Measurements from ENCODE around the gene RHBDF2. TPM values are rescaled to one million over a fixed set of nuclear protein-coding genes. Genes with fewer than 3 reads are reported as not detected.

RHBDF2 gene
- polyA plus RNA-seq, 1 donor (not counting 4 experiments of a cell fraction or from before 2014, with no cell fraction given), result 14.9 TPM

DNA sequence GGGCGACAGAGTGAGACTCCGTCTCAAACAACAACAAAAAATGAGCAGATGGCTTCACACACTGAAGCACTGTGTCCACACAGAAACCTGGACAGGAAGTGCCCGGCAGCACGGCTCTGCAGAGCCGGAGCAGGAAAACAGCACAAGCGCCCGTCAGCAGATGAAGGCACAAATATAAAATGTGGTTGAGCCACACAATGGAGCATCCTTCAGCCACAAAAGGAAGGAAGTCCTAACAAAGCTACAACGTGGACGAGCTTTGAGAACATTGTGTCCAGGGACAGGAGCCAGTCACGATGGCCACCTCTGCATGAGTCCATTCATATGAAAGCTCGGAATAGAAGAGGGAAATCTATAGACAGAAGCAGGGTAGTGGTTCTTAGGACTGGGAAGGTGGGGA lies 15.7 kb downstream of the RHBDF2 start:
- Histone ChIP-seq H3K27me3 (ENCODE audit: control insufficient read depth, extremely low read depth, insufficient read depth, low read length) (no peaks in the 10 kb centered on the region), H3K9me1 (ENCODE audit: control insufficient read depth, extremely low read depth, insufficient read depth, low read length) (no peaks in the 10 kb centered on the region), H3K9me3 (ENCODE audit: control insufficient read depth, low read depth, low read length) (no peaks in the 10 kb centered on the region), H3K4me2 (ENCODE audit: control insufficient read depth, extremely low read depth, insufficient read depth, low read depth, low read length) (no peak overlapping the region), H2AFZ (ENCODE audit: control insufficient read depth, low read length) (no peak overlapping the region), H4K20me1 (ENCODE audit: control insufficient read depth, extremely low read depth, insufficient read depth, low read length) (no peaks in the 10 kb centered on the region), H3K9ac (ENCODE audit: control insufficient read depth, extremely low read depth, insufficient read depth, low read length) (no peak overlapping the region), H3K27ac (ENCODE audit: control insufficient read depth, insufficient read depth, low read length) (no peak overlapping the region), H3K4me1 (ENCODE audit: control insufficient read depth, extremely low read depth, insufficient read depth, low read length) (peaks cover 8% of the 10 kb centered on the region), H3K36me3 (ENCODE audit: control insufficient read depth in 2 of 2, extremely low read depth in 1 of 2, insufficient read depth in 2 of 2, low read length in 2 of 2) (peaks cover 0 to 11% of the 10 kb centered on the region in 2 experiments), H3K4me3 (ENCODE audit: control insufficient read depth in 2 of 3, extremely low read depth in 1 of 3, insufficient read depth in 2 of 3, low read depth in 1 of 3, low read length in 3 of 3) (no peak overlapping the region), H3K79me2 (ENCODE audit: control insufficient read depth, insufficient read depth, low read length) (no peaks in the 10 kb centered on the region)
- DNase-seq (ENCODE audit: low read depth, low spot score) (no peak), FAIRE-seq (no peak)
- dilution Hi-C loops (cut with MboI; ENCODE audit: extremely low pct_ligation_motif_present, low sequenced_read_pairs), result no loop called here
- TF ChIP-seq, protein P1, sequence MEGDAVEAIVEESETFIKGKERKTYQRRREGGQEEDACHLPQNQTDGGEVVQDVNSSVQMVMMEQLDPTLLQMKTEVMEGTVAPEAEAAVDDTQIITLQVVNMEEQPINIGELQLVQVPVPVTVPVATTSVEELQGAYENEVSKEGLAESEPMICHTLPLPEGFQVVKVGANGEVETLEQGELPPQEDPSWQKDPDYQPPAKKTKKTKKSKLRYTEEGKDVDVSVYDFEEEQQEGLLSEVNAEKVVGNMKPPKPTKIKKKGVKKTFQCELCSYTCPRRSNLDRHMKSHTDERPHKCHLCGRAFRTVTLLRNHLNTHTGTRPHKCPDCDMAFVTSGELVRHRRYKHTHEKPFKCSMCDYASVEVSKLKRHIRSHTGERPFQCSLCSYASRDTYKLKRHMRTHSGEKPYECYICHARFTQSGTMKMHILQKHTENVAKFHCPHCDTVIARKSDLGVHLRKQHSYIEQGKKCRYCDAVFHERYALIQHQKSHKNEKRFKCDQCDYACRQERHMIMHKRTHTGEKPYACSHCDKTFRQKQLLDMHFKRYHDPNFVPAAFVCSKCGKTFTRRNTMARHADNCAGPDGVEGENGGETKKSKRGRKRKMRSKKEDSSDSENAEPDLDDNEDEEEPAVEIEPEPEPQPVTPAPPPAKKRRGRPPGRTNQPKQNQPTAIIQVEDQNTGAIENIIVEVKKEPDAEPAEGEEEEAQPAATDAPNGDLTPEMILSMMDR (optimal IDR thresholded peaks at IDR 0.05 in 1 of 3, IDR thresholded peaks at IDR 0.05 in 1 of 3, conservative IDR thresholded peaks at IDR 0.05 in 1 of 3; ENCODE audit: extremely low read depth in 1 of 3, insufficient read depth in 2 of 3, low read length in 3 of 3), result no peak
- no peak for TF ChIP-seq EZH2 (IDR thresholded peaks at IDR 0.05; ENCODE audit: low read length)

DNA sequence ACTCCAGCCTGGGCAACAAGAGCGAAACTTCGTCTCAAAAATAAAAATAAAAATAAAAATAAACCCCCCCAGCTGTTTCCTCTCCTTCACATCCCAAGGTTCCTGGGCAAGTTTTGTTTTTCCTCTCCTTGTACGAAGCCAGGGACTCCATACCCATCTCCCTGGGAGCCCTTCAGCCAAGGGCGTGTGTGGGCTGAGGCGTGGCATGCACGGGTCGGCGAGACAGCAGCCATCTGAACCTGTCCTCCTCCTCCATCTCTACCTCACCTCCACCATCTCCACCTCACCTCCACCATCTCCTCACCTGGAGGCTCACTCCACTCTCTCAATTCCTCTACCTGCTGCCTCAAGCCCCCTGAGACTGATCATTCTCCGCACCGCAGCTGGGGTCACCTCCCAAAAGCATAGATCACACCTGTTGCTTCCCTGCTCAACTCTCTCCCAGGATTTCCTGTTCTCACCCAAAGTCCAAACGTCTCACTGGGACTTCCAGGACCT lies 16.9 kb downstream of the RHBDF2 start:
- dilution Hi-C loops (cut with MboI; ENCODE audit: extremely low pct_ligation_motif_present, low sequenced_read_pairs), result no loop called here
- FAIRE-seq, result no peak
- peaks cover 6% of the 10 kb centered on the region for H3K4me1 ChIP-seq (ENCODE audit: control insufficient read depth, extremely low read depth, insufficient read depth, low read length)
- no peaks in the 10 kb centered on the region for H3K9me3 ChIP-seq (ENCODE audit: control insufficient read depth, low read depth, low read length)
- no peaks in the 10 kb centered on the region for H4K20me1 ChIP-seq (ENCODE audit: control insufficient read depth, extremely low read depth, insufficient read depth, low read length)
- no peaks in the 10 kb centered on the region for H3K79me2 ChIP-seq (ENCODE audit: control insufficient read depth, insufficient read depth, low read length)
- TF ChIP-seq EZH2 (IDR thresholded peaks at IDR 0.05; ENCODE audit: low read length), result no peak
- TF ChIP-seq, protein P1 (optimal IDR thresholded peaks at IDR 0.05 in 1 of 3, IDR thresholded peaks at IDR 0.05 in 1 of 3, conservative IDR thresholded peaks at IDR 0.05 in 1 of 3; ENCODE audit: extremely low read depth in 1 of 3, insufficient read depth in 2 of 3, low read length in 3 of 3), result no peak
- H3K9ac ChIP-seq (ENCODE audit: control insufficient read depth, extremely low read depth, insufficient read depth, low read length), result no peak overlapping the region
- no peak for DNase-seq (ENCODE audit: low read depth, low spot score)
- H3K27ac ChIP-seq (ENCODE audit: control insufficient read depth, insufficient read depth, low read length), result peak overlapping the region; percentile 48
- peak overlapping the region; percentile 76 for H3K4me2 ChIP-seq (ENCODE audit: control insufficient read depth, extremely low read depth, insufficient read depth, low read depth, low read length)
- H3K9me1 ChIP-seq (ENCODE audit: control insufficient read depth, extremely low read depth, insufficient read depth, low read length), result no peaks in the 10 kb centered on the region
- no peaks in the 10 kb centered on the region for H3K27me3 ChIP-seq (ENCODE audit: control insufficient read depth, extremely low read depth, insufficient read depth, low read length)
- peaks cover under 1 to 15% of the 10 kb centered on the region in 2 experiments for H3K36me3 ChIP-seq (ENCODE audit: control insufficient read depth in 2 of 2, extremely low read depth in 1 of 2, insufficient read depth in 2 of 2, low read length in 2 of 2)
- H3K4me3 ChIP-seq (ENCODE audit: control insufficient read depth in 2 of 3, extremely low read depth in 1 of 3, insufficient read depth in 2 of 3, low read depth in 1 of 3, low read length in 3 of 3), result peak overlapping the region in 1 of 3 experiments; percentile 36
- H2AFZ ChIP-seq (ENCODE audit: control insufficient read depth, low read length), result peak overlapping the region; percentile 41

Measured in keratinocyte (primary cell).